Glutamatergic neuron (in vitro differentiated cells): ENCODE data around the gene PEBP1. TPM values are rescaled to one million over a fixed set of nuclear protein-coding genes. Genes with fewer than 3 reads are reported as not detected.

Experiments used
- DNase-seq: peaks from one replicate; pipeline ENCODE4 v3.0.0; 2022
- H3K27ac Mint-ChIP-seq: one replicate; pipeline ENCODE4 v1.8.0; 2020; ENCODE audit warnings: mild to moderate bottlenecking, mixed read lengths, inconsistent platforms; ENCODE audit not compliant: unreplicated experiment
- H3K27me3 Mint-ChIP-seq: one replicate; pipeline ENCODE4 v1.8.0; 2020; ENCODE audit warnings: mild to moderate bottlenecking, moderate library complexity, mixed read lengths, inconsistent platforms; ENCODE audit not compliant: unreplicated experiment
- H3K36me3 Mint-ChIP-seq: one replicate; pipeline ENCODE4 v1.8.0; 2020; ENCODE audit warnings: mild to moderate bottlenecking, mixed read lengths, inconsistent platforms; ENCODE audit not compliant: unreplicated experiment
- H3K4me1 Mint-ChIP-seq: one replicate; pipeline ENCODE4 v1.8.0; 2020; ENCODE audit warnings: mild to moderate bottlenecking, low read depth, mixed read lengths, inconsistent platforms; ENCODE audit not compliant: unreplicated experiment
- H3K4me3 Mint-ChIP-seq: one replicate; pipeline ENCODE4 v1.8.0; 2020; ENCODE audit warnings: mild to moderate bottlenecking, mixed read lengths, inconsistent platforms; ENCODE audit not compliant: unreplicated experiment
- H3K9me3 Mint-ChIP-seq: one replicate; pipeline ENCODE4 v1.8.0; 2020; ENCODE audit warnings: mild to moderate bottlenecking, moderate library complexity, mixed read lengths, inconsistent platforms; ENCODE audit not compliant: unreplicated experiment
- CTCF ChIP-seq: fragments of 200-600 bp; sonication (generic); IDR thresholded peaks from one replicate; pipeline ENCODE4 v1.5.0; 2021; ENCODE audit not compliant: partially characterized antibody, unreplicated experiment
- total RNA-seq: library from RNA; stranded (reverse); fragmentation: NEBNext Ultra II Directional; extraction: Animal tissue kit (Norgen Biotek cat#: 25700); gene quantifications from one replicate; pipeline ENCODE4 v1.2.1, GENCODE V29; 2021; ENCODE audit not compliant: unreplicated experiment

PEBP1 gene
- total RNA-seq, 1 donor from 2014 or later, result 224 TPM

DNA sequence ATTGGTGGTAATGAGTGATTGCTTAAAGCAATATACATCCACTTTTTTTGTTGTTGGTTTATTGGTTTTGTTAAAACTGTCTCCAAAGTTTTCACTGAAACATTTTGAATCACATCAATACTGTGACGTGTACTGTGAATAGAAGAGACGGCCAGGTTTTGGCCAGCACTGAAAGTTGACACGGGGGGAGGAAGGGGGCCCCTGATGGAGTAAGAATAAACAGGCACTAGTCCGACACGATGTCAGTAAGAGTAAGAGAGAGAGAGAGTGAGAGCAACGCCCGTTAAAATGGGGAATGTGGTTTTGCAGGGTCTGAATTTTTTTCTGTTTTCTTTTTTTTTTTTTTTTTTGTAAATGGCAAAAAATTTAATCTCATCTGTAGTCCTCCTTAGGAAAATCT lies 14.7 kb downstream of the PEBP1 start:
- no peak overlapping the region for H3K27ac Mint-ChIP-seq
- H3K9me3 Mint-ChIP-seq, result no peaks in the 10 kb centered on the region
- no peaks in the 10 kb centered on the region for H3K27me3 Mint-ChIP-seq
- H3K4me1 Mint-ChIP-seq, result peaks cover 2% of the 10 kb centered on the region
- TF ChIP-seq CTCF, result no peak
- no peaks in the 10 kb centered on the region for H3K36me3 Mint-ChIP-seq
- no peak for DNase-seq
- no peak overlapping the region for H3K4me3 Mint-ChIP-seq

- Mint-ChIP-seq H3K27ac (no peak overlapping the region), H3K4me3 (no peak overlapping the region), H3K4me1 (peaks cover 2% of the 10 kb centered on the region), H3K27me3 (no peaks in the 10 kb centered on the region), H3K9me3 (no peaks in the 10 kb centered on the region), H3K36me3 (no peaks in the 10 kb centered on the region)
- DNase-seq, result no peak
- no peak for TF ChIP-seq CTCF
Measured at GRCh38 chr12:118151755-118152154, 15.8 kb downstream of the PEBP1 start.

GRCh38 chr12:118160536-118160935 lies 24.6 kb downstream of the PEBP1 start:
- TF ChIP-seq CTCF, result no peak
- Mint-ChIP-seq H3K36me3 (no peaks in the 10 kb centered on the region), H3K27me3 (no peaks in the 10 kb centered on the region), H3K4me3 (no peak overlapping the region), H3K4me1 (no peaks in the 10 kb centered on the region), H3K27ac (no peak overlapping the region), H3K9me3 (no peaks in the 10 kb centered on the region)
- no peak for DNase-seq

GRCh38 chr12:118164798-118165486 lies 29.0 kb downstream of the PEBP1 start:
- no peaks in the 10 kb centered on the region for H3K4me1 Mint-ChIP-seq
- H3K27ac Mint-ChIP-seq, result no peak overlapping the region
- H3K4me3 Mint-ChIP-seq, result no peak overlapping the region
- no peak for TF ChIP-seq CTCF
- no peaks in the 10 kb centered on the region for H3K27me3 Mint-ChIP-seq
- no peaks in the 10 kb centered on the region for H3K9me3 Mint-ChIP-seq
- H3K36me3 Mint-ChIP-seq, result no peaks in the 10 kb centered on the region
- DNase-seq, result peak; percentile 39

GRCh38 chr12:118166946-118167345 lies 31.0 kb downstream of the PEBP1 start:
- Mint-ChIP-seq H3K27ac (no peak overlapping the region), H3K36me3 (no peaks in the 10 kb centered on the region), H3K9me3 (no peaks in the 10 kb centered on the region), H3K4me1 (no peaks in the 10 kb centered on the region), H3K27me3 (no peaks in the 10 kb centered on the region), H3K4me3 (no peak overlapping the region)
- TF ChIP-seq CTCF, result no peak
- DNase-seq, result no peak
